ENCODE results near the gene TMEM131L.

Gene TMEM131L

GRCh38 chr4:153611679-153612078, 145.5 kb downstream of the TMEM131L start:
- H3K27ac ChIP-seq (ENCODE audit: low read length) = no peak overlapping the region
- TF ChIP-seq EZH2 (optimal IDR thresholded peaks at IDR 0.05; ENCODE audit: low read depth, low read length) (no peak), EZH2phosphoT487 (IDR thresholded peaks at IDR 0.05; ENCODE audit: low read length) (no peak)
- TF ChIP-seq, protein P1, sequence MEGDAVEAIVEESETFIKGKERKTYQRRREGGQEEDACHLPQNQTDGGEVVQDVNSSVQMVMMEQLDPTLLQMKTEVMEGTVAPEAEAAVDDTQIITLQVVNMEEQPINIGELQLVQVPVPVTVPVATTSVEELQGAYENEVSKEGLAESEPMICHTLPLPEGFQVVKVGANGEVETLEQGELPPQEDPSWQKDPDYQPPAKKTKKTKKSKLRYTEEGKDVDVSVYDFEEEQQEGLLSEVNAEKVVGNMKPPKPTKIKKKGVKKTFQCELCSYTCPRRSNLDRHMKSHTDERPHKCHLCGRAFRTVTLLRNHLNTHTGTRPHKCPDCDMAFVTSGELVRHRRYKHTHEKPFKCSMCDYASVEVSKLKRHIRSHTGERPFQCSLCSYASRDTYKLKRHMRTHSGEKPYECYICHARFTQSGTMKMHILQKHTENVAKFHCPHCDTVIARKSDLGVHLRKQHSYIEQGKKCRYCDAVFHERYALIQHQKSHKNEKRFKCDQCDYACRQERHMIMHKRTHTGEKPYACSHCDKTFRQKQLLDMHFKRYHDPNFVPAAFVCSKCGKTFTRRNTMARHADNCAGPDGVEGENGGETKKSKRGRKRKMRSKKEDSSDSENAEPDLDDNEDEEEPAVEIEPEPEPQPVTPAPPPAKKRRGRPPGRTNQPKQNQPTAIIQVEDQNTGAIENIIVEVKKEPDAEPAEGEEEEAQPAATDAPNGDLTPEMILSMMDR (IDR thresholded peaks at IDR 0.05; ENCODE audit: low read length) = no peak
- H3K9me2 ChIP-seq (replicated peaks; ENCODE audit: insufficient read depth, low read length) = no peaks in the 10 kb centered on the region
- H2AFZ ChIP-seq (ENCODE audit: low read length) = no peak overlapping the region
- H3K4me3 ChIP-seq (ENCODE audit: low read length) = no peak overlapping the region
- H3F3A ChIP-seq (ENCODE audit: insufficient read depth, low read length) = no peaks in the 10 kb centered on the region
- no peaks in the 10 kb centered on the region for H4K20me1 ChIP-seq (ENCODE audit: insufficient read depth, low read length)
- no peaks in the 10 kb centered on the region for H3K27me3 ChIP-seq (replicated peaks; ENCODE audit: insufficient read depth, low read length)
- no peak overlapping the region for H3K4me2 ChIP-seq (ENCODE audit: low read depth, low read length)
- no peak overlapping the region for H3K9ac ChIP-seq (ENCODE audit: low read length)
- H3K79me2 ChIP-seq (ENCODE audit: low read length) = no peaks in the 10 kb centered on the region
- H3K4me1 ChIP-seq (ENCODE audit: low read length) = no peaks in the 10 kb centered on the region
- no peaks in the 10 kb centered on the region for H3K9me3 ChIP-seq (replicated peaks; ENCODE audit: insufficient read depth, low read length)
- no peak for DNase-seq
- H3K36me3 ChIP-seq (replicated peaks; ENCODE audit: insufficient read depth, low read length) = no peaks in the 10 kb centered on the region

DNA sequence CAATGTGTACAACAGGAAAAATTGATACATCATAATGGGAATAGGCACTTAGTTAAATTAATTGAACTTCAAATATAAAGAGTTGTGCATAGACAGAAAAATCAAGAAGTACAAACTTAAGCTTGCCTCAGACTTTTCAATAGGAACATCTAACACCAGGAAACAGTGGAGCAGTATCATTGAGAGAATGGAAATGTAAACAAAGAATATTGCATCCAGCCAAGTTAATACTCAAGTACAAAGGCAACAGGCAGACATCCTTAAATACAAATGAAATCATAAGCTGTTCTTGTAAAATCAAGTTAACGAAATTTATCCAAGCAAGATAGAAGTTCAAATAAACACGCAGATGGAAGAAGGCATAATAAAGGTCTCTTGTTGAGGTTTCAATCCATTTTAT, 146.7 kb downstream of the TMEM131L start:
- TF ChIP-seq, protein P1 (IDR thresholded peaks at IDR 0.05; ENCODE audit: low read length) = no peak
- TF ChIP-seq EZH2 (optimal IDR thresholded peaks at IDR 0.05; ENCODE audit: low read depth, low read length) = no peak
- TF ChIP-seq EZH2phosphoT487 (IDR thresholded peaks at IDR 0.05; ENCODE audit: low read length) = no peak
- no peaks in the 10 kb centered on the region for H3K79me2 ChIP-seq (ENCODE audit: low read length)
- H3K36me3 ChIP-seq (replicated peaks; ENCODE audit: insufficient read depth, low read length) = no peaks in the 10 kb centered on the region
- H3K9me3 ChIP-seq (replicated peaks; ENCODE audit: insufficient read depth, low read length) = no peaks in the 10 kb centered on the region
- no peaks in the 10 kb centered on the region for H3F3A ChIP-seq (ENCODE audit: insufficient read depth, low read length)
- no peak overlapping the region for H3K4me2 ChIP-seq (ENCODE audit: low read depth, low read length)
- no peak overlapping the region for H2AFZ ChIP-seq (ENCODE audit: low read length)
- H3K27ac ChIP-seq (ENCODE audit: low read length) = no peak overlapping the region
- DNase-seq = no peak
- H4K20me1 ChIP-seq (ENCODE audit: insufficient read depth, low read length) = no peaks in the 10 kb centered on the region
- H3K9ac ChIP-seq (ENCODE audit: low read length) = no peak overlapping the region
- no peaks in the 10 kb centered on the region for H3K9me2 ChIP-seq (replicated peaks; ENCODE audit: insufficient read depth, low read length)
- no peaks in the 10 kb centered on the region for H3K4me1 ChIP-seq (ENCODE audit: low read length)
- no peaks in the 10 kb centered on the region for H3K27me3 ChIP-seq (replicated peaks; ENCODE audit: insufficient read depth, low read length)
- H3K4me3 ChIP-seq (ENCODE audit: low read length) = no peak overlapping the region

GRCh38 chr4:153616006-153616555, 149.9 kb downstream of the TMEM131L start:
- no peaks in the 10 kb centered on the region for H3K9me3 ChIP-seq (replicated peaks; ENCODE audit: insufficient read depth, low read length)
- no peaks in the 10 kb centered on the region for H4K20me1 ChIP-seq (ENCODE audit: insufficient read depth, low read length)
- TF ChIP-seq EZH2phosphoT487 (IDR thresholded peaks at IDR 0.05; ENCODE audit: low read length) (no peak), EZH2 (optimal IDR thresholded peaks at IDR 0.05; ENCODE audit: low read depth, low read length) (no peak)
- TF ChIP-seq, protein P1 (IDR thresholded peaks at IDR 0.05; ENCODE audit: low read length) = no peak
- no peak overlapping the region for H3K9ac ChIP-seq (ENCODE audit: low read length)
- no peaks in the 10 kb centered on the region for H3K36me3 ChIP-seq (replicated peaks; ENCODE audit: insufficient read depth, low read length)
- H3K27me3 ChIP-seq (replicated peaks; ENCODE audit: insufficient read depth, low read length) = no peaks in the 10 kb centered on the region
- no peak overlapping the region for H2AFZ ChIP-seq (ENCODE audit: low read length)
- H3K4me3 ChIP-seq (ENCODE audit: low read length) = no peak overlapping the region
- no peaks in the 10 kb centered on the region for H3K9me2 ChIP-seq (replicated peaks; ENCODE audit: insufficient read depth, low read length)
- H3K27ac ChIP-seq (ENCODE audit: low read length) = no peak overlapping the region
- no peak for DNase-seq
- H3F3A ChIP-seq (ENCODE audit: insufficient read depth, low read length) = no peaks in the 10 kb centered on the region
- H3K4me2 ChIP-seq (ENCODE audit: low read depth, low read length) = no peak overlapping the region
- no peaks in the 10 kb centered on the region for H3K4me1 ChIP-seq (ENCODE audit: low read length)
- no peaks in the 10 kb centered on the region for H3K79me2 ChIP-seq (ENCODE audit: low read length)
